ENCODE results near the gene RAB19. TPM values are rescaled to one million over a fixed set of nuclear protein-coding genes. Genes with fewer than 3 reads are reported as not detected.

RAB19 gene
- total and polyA plus RNA-seq, 2 of the 13 experiments (the other 11 are each of a cell fraction or from before 2014, with no cell fraction given), result 0.31 TPM; not detected in 1

DNA sequence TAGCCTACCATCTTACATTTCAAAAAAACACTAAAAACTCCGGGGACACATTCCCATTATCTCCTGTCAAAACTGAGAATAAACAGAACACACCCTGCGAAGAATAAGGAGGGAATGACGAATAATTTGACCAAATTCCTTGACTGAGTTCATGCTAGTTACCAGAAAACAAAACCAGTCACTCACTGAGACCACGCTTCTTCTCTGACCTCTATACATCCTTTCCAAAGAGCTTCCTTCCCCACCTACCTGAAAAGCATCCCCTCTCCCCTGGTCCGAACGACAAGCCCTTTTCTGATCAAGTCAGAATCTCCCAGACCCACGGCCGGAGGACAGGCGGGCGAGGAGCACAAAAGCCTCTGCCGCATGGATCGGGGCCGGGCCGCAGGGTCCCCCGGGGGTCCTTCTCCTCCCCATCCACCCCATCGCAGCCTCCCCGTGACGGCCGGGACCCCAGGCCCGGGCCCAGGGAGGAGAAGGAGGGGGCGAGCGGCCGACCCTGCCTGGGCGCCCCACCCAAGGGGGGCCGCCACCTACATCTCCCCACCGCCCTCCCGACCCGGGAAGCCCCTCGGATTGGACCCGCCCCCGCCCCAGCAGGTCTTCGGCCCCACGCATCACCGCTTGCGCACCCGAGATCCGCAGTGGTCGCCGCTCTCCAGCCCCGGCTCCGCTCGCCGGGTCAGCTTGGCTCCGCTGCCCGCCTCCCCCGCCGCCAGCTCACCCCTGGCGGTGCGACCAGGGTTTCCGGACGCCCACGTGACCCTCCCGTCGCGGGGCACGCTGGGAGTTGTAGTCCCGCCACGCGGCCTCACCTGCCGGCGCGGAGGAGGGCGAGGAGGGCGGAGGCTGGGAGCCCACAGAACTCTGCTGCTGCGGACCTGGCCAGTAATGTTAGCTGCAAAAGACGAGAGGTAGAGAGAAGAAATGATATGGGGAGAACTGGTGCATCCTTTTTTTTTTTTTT lies 5.8 kb upstream of the RAB19 start, which contains the start of gene SLC37A3 (continued):
- TF ChIP-seq MIER3 (CRISPR knock-in tag; IDR thresholded peaks at IDR 0.05; ENCODE audit: borderline replicate concordance), result peak; percentile 32; the same call in 1 of the 2 replicates
- no peak for TF ChIP-seq ZBTB49 (CRISPR knock-in tag; IDR thresholded peaks at IDR 0.05; ENCODE audit: borderline replicate concordance)
- peak; percentile 52; the same call in 1 of the 2 replicates for TF ChIP-seq ZNF768 (CRISPR knock-in tag; IDR thresholded peaks at IDR 0.05)
- peak; percentile 84 for TF ChIP-seq ETV5 (CRISPR knock-in tag; IDR thresholded peaks at IDR 0.05; ENCODE audit: borderline replicate concordance)
- TF ChIP-seq, protein P1, sequence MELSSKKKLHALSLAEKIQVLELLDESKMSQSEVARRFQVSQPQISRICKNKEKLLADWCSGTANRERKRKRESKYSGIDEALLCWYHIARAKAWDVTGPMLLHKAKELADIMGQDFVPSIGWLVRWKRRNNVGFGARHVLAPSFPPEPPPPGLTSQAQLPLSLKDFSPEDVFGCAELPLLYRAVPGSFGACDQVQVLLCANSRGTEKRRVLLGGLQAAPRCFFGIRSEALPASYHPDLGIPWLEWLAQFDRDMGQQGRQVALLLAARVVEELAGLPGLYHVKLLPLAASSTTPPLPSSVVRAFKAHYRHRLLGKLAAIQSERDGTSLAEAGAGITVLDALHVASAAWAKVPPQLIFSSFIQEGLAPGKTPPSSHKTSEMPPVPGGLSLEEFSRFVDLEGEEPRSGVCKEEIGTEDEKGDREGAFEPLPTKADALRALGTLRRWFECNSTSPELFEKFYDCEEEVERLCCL (CRISPR knock-in tag; IDR thresholded peaks at IDR 0.05; ENCODE audit: borderline replicate concordance), result no peak
- peak; percentile 66; the same call in 1 of the 2 replicates for TF ChIP-seq ZNF441 (CRISPR knock-in tag; IDR thresholded peaks at IDR 0.05; ENCODE audit: borderline replicate concordance)
- TF ChIP-seq, protein P2, sequence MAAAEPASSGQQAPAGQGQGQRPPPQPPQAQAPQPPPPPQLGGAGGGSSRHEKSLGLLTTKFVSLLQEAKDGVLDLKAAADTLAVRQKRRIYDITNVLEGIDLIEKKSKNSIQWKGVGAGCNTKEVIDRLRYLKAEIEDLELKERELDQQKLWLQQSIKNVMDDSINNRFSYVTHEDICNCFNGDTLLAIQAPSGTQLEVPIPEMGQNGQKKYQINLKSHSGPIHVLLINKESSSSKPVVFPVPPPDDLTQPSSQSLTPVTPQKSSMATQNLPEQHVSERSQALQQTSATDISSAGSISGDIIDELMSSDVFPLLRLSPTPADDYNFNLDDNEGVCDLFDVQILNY (CRISPR knock-in tag; conservative IDR thresholded peaks at IDR 0.05), result no peak
- peak; percentile 50 for TF ChIP-seq KAT8 (CRISPR knock-in tag; IDR thresholded peaks at IDR 0.05)
- TF ChIP-seq ZNF337 (CRISPR knock-in tag; IDR thresholded peaks at IDR 0.05; ENCODE audit: borderline replicate concordance, low read depth), result no peak
- TF ChIP-seq, protein P3, sequence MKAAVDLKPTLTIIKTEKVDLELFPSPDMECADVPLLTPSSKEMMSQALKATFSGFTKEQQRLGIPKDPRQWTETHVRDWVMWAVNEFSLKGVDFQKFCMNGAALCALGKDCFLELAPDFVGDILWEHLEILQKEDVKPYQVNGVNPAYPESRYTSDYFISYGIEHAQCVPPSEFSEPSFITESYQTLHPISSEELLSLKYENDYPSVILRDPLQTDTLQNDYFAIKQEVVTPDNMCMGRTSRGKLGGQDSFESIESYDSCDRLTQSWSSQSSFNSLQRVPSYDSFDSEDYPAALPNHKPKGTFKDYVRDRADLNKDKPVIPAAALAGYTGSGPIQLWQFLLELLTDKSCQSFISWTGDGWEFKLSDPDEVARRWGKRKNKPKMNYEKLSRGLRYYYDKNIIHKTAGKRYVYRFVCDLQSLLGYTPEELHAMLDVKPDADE (CRISPR knock-in tag; IDR thresholded peaks at IDR 0.05), result no peak
- TF ChIP-seq ZNF850 (CRISPR knock-in tag; conservative IDR thresholded peaks at IDR 0.05), result no peak
- no peak for TF ChIP-seq SIX1 (CRISPR knock-in tag; IDR thresholded peaks at IDR 0.05; ENCODE audit: borderline replicate concordance)
- no peak for TF ChIP-seq ZNF589 (CRISPR knock-in tag; conservative IDR thresholded peaks at IDR 0.05)
- TF ChIP-seq ZNF44 (CRISPR knock-in tag; IDR thresholded peaks at IDR 0.05), result peak; percentile 33; the same call in 1 of the 2 replicates
- peak; percentile 86 for TF ChIP-seq SAP130 (CRISPR knock-in tag; IDR thresholded peaks at IDR 0.05; ENCODE audit: low read depth)
- TF ChIP-seq, protein P4, sequence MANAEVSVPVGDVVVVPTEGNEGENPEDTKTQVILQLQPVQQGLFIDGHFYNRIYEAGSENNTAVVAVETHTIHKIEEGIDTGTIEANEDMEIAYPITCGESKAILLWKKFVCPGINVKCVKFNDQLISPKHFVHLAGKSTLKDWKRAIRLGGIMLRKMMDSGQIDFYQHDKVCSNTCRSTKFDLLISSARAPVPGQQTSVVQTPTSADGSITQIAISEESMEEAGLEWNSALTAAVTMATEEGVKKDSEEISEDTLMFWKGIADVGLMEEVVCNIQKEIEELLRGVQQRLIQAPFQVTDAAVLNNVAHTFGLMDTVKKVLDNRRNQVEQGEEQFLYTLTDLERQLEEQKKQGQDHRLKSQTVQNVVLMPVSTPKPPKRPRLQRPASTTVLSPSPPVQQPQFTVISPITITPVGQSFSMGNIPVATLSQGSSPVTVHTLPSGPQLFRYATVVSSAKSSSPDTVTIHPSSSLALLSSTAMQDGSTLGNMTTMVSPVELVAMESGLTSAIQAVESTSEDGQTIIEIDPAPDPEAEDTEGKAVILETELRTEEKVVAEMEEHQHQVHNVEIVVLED (CRISPR knock-in tag; IDR thresholded peaks at IDR 0.05; ENCODE audit: borderline replicate concordance), result peak; percentile 73

Measured in HepG2 (cell line).